ENCODE results near the gene SHE. TPM values are rescaled to one million over a fixed set of nuclear protein-coding genes. Genes with fewer than 3 reads are reported as not detected.
"Not testable (repeated sequence)": the region's sequence is repeated elsewhere in the genome, so short reads cannot be mapped to it uniquely, and the experiment has no call there.

Gene SHE
- total and polyA plus RNA-seq, 7 donors = 1.6 to 10.2 (median 5.7) TPM

- H3K9me3 ChIP-seq = no peaks in the 10 kb centered on the region
- intact Hi-C loops (cut with DNase I) = no loop called here
- peak overlapping the region in 1 of 4 donors; percentile 55 for H3K27ac ChIP-seq
- TF ChIP-seq POLR2AphosphoS5 (IDR thresholded peaks at IDR 0.05) = peak in 1 of 4 donors; percentile 5
- no peak for TF ChIP-seq POLR2A (IDR thresholded peaks at IDR 0.05)
- peaks cover 0 to 34% (median 6%) of the 10 kb centered on the region in 3 donors for H3K27me3 ChIP-seq
- no peaks in the 10 kb centered on the region for H3K36me3 ChIP-seq
- H3K4me3 ChIP-seq = no peak overlapping the region
- H3K4me1 ChIP-seq = peaks cover 0 to 3% (median 0%) of the 10 kb centered on the region in 4 donors
- DNase-seq = no peak
- WGBS, 2 donors = 62 to 81% methylated on average over 1 of the region's 1 CpG
These were observed 11.9 kb downstream of the SHE start for GRCh38 chr1:154490317-154490716.

- no peaks in the 10 kb centered on the region for H3K9me3 ChIP-seq
- DNase-seq = no peak
- H3K4me3 ChIP-seq = no peak overlapping the region
- H3K27me3 ChIP-seq = peaks cover 0 to 29% (median 6%) of the 10 kb centered on the region in 3 donors
- peaks cover 0 to 3% (median 0%) of the 10 kb centered on the region in 4 donors for H3K4me1 ChIP-seq
- TF ChIP-seq POLR2A (IDR thresholded peaks at IDR 0.05) (no peak), CTCF (IDR thresholded peaks at IDR 0.05) (no peak), POLR2AphosphoS5 (IDR thresholded peaks at IDR 0.05) (no peak), EP300 (IDR thresholded peaks at IDR 0.05) (no peak)
- intact Hi-C loops (cut with DNase I) = no loop called here
- no peak overlapping the region for H3K27ac ChIP-seq
- WGBS, 2 donors = 77% methylated on average over 5 of the region's 5 CpGs
- H3K36me3 ChIP-seq = no peaks in the 10 kb centered on the region
These were observed 12.4 kb downstream of the SHE start for GRCh38 chr1:154489695-154490274.

- Histone ChIP-seq H3K9me3 (no peaks in the 10 kb centered on the region), H3K4me3 (no peak overlapping the region), H3K36me3 (no peaks in the 10 kb centered on the region), H3K27me3 (peaks cover 0 to 28% (median 6%) of the 10 kb centered on the region in 3 donors), H3K4me1 (peaks cover 0 to 3% (median 0%) of the 10 kb centered on the region in 4 donors), H3K27ac (peak overlapping the region in 1 of 4 donors; percentile 3)
- intact Hi-C loops (cut with DNase I) = no loop called here
- TF ChIP-seq POLR2AphosphoS5 (IDR thresholded peaks at IDR 0.05) = no peak
- TF ChIP-seq CTCF (IDR thresholded peaks at IDR 0.05) = no peak
- TF ChIP-seq POLR2A (IDR thresholded peaks at IDR 0.05) = no peak
- no peak for TF ChIP-seq EP300 (IDR thresholded peaks at IDR 0.05)
- WGBS, 2 donors = 75 to 79% methylated on average over 20 of the region's 20 CpGs
- DNase-seq = no peak
These were observed 13.3 kb downstream of the SHE start for GRCh38 chr1:154488922-154489321.

- H3K9me3 ChIP-seq; H3K36me3 ChIP-seq; H3K4me3 ChIP-seq; H3K4me1 ChIP-seq; intact Hi-C loops (cut with DNase I); DNase-seq: not testable (repeated sequence)
- H3K27me3 ChIP-seq = peaks cover 0 to 19% (median 6%) of the 10 kb centered on the region in 3 donors
- 59 to 75% methylated on average over 5 of the region's 5 CpGs for WGBS, 2 donors
- H3K27ac ChIP-seq = peak overlapping the region in 1 of 4 donors; percentile 6
These were observed 15.5 kb downstream of the SHE start for GRCh38 chr1:154486756-154487155.

- H3K27ac ChIP-seq = peak overlapping the region in 1 of 4 donors; percentile 6
- no peak for TF ChIP-seq POLR2A (IDR thresholded peaks at IDR 0.05)
- TF ChIP-seq POLR2AphosphoS5 (IDR thresholded peaks at IDR 0.05) = no peak
- no peak for TF ChIP-seq CTCF (IDR thresholded peaks at IDR 0.05)
- no peak for TF ChIP-seq EP300 (IDR thresholded peaks at IDR 0.05)
- H3K27me3 ChIP-seq = peaks cover 0 to 19% (median 6%) of the 10 kb centered on the region in 3 donors
- intact Hi-C loops (cut with DNase I) = no loop called here
- no peaks in the 10 kb centered on the region for H3K9me3 ChIP-seq
- peaks cover 0 to 3% (median 0%) of the 10 kb centered on the region in 4 donors for H3K4me1 ChIP-seq
- no peak overlapping the region for H3K4me3 ChIP-seq
- 77 to 87% methylated on average over 7 of the region's 7 CpGs for WGBS, 2 donors
- DNase-seq = no peak
- H3K36me3 ChIP-seq = no peaks in the 10 kb centered on the region
These were observed 16.2 kb downstream of the SHE start for GRCh38 chr1:154485910-154486496.

All from sigmoid colon (tissue), 7 donors.